ENCODE data around the gene RTP3.

Gene RTP3

DNA sequence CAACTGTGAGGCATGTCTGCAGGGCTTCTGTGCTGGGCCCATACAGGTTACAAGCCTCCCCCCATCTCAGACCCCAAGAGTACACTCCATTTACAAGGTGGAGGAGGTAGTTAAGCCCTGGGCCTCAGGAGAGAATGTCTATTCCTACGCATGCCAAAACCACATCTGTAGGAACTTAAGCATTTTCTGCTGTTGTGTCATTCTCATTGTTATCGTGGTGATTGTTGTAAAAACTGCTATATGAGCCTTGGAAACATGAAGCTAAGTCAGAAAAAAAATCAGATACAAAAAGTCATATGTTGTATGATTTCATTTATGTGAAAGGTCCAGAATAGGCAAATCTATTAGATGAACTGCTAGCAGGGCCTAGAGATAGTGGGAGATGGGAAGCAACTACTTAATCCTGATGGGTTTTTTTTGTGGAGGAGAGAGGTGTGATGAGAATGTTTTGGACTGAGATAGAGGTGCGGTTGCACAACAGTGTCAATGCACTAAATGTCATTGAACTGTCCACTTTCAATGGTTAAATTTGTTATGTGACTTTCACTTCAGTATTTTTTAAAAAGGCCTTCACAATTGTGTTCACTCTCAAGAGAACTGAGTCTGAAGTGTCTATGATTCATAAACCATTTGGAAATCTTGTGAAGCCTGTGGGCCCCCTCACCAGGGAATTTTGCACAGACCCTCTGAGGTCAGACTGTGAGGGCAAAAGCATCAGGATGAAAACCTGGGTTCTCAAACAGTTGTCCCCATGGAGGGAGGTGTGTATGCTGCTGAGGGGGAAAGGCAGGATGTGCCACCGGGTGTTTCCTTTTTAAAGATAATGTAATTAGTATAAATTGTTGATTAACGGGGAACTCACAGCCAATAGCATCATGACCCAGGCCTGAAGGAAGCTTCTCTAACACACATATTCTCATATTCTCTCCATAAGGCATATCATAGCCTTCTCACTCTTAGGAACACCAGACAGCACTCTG lies 3.2 kb downstream of the RTP3 start:
- no peak overlapping the region for H3K27ac ChIP-seq (ENCODE audit: low read length)
- no peaks in the 10 kb centered on the region for H3K79me2 ChIP-seq (ENCODE audit: low read length)
- TF ChIP-seq EZH2 (optimal IDR thresholded peaks at IDR 0.05; ENCODE audit: low read depth, low read length): no peak
- no peak for TF ChIP-seq EZH2phosphoT487 (IDR thresholded peaks at IDR 0.05; ENCODE audit: low read length)
- TF ChIP-seq, protein P1, sequence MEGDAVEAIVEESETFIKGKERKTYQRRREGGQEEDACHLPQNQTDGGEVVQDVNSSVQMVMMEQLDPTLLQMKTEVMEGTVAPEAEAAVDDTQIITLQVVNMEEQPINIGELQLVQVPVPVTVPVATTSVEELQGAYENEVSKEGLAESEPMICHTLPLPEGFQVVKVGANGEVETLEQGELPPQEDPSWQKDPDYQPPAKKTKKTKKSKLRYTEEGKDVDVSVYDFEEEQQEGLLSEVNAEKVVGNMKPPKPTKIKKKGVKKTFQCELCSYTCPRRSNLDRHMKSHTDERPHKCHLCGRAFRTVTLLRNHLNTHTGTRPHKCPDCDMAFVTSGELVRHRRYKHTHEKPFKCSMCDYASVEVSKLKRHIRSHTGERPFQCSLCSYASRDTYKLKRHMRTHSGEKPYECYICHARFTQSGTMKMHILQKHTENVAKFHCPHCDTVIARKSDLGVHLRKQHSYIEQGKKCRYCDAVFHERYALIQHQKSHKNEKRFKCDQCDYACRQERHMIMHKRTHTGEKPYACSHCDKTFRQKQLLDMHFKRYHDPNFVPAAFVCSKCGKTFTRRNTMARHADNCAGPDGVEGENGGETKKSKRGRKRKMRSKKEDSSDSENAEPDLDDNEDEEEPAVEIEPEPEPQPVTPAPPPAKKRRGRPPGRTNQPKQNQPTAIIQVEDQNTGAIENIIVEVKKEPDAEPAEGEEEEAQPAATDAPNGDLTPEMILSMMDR (IDR thresholded peaks at IDR 0.05; ENCODE audit: low read length): no peak
- no peaks in the 10 kb centered on the region for H3K9me2 ChIP-seq (replicated peaks; ENCODE audit: insufficient read depth, low read length)
- no peak overlapping the region for H3K9ac ChIP-seq (ENCODE audit: low read length)
- H3K36me3 ChIP-seq (replicated peaks; ENCODE audit: insufficient read depth, low read length): no peaks in the 10 kb centered on the region
- H3K4me2 ChIP-seq (ENCODE audit: low read depth, low read length): no peak overlapping the region
- H3F3A ChIP-seq (ENCODE audit: insufficient read depth, low read length): no peaks in the 10 kb centered on the region
- peaks cover 31% of the 10 kb centered on the region for H3K4me1 ChIP-seq (ENCODE audit: low read length)
- no peak for DNase-seq
- H2AFZ ChIP-seq (ENCODE audit: low read length): no peak overlapping the region
- no peaks in the 10 kb centered on the region for H4K20me1 ChIP-seq (ENCODE audit: insufficient read depth, low read length)
- H3K27me3 ChIP-seq (replicated peaks; ENCODE audit: insufficient read depth, low read length): no peaks in the 10 kb centered on the region
- H3K9me3 ChIP-seq (replicated peaks; ENCODE audit: insufficient read depth, low read length): no peaks in the 10 kb centered on the region
- no peak overlapping the region for H3K4me3 ChIP-seq (ENCODE audit: low read length)

DNA sequence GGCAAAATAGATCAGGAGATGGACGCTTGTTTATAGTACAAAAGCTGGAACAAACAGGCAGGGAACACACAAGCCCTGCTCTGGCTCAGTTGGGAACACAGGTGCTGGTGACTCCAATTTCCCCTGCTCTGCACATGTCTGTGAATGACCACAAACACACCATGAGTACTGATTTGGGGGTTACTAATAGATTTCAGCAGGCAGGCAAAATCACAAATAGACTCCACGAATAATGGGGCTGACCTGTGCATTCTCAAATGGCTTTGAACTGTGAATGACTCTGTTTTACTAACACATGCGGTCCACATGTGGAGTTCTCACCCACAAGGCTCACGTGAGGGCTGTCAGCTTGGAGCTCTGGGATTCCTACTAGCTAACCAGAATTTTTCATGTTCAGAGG lies 3.9 kb downstream of the RTP3 start:
- Histone ChIP-seq H3K9me2 (replicated peaks; ENCODE audit: insufficient read depth, low read length) (no peaks in the 10 kb centered on the region), H2AFZ (ENCODE audit: low read length) (no peak overlapping the region), H3K4me2 (ENCODE audit: low read depth, low read length) (no peak overlapping the region), H4K20me1 (ENCODE audit: insufficient read depth, low read length) (no peaks in the 10 kb centered on the region), H3K4me1 (ENCODE audit: low read length) (peaks cover 31% of the 10 kb centered on the region), H3K27ac (ENCODE audit: low read length) (no peak overlapping the region), H3F3A (ENCODE audit: insufficient read depth, low read length) (no peaks in the 10 kb centered on the region), H3K36me3 (replicated peaks; ENCODE audit: insufficient read depth, low read length) (no peaks in the 10 kb centered on the region), H3K4me3 (ENCODE audit: low read length) (no peak overlapping the region), H3K79me2 (ENCODE audit: low read length) (no peaks in the 10 kb centered on the region), H3K27me3 (replicated peaks; ENCODE audit: insufficient read depth, low read length) (no peaks in the 10 kb centered on the region), H3K9ac (ENCODE audit: low read length) (no peak overlapping the region), H3K9me3 (replicated peaks; ENCODE audit: insufficient read depth, low read length) (no peaks in the 10 kb centered on the region)
- TF ChIP-seq, protein P1 (IDR thresholded peaks at IDR 0.05; ENCODE audit: low read length): no peak
- TF ChIP-seq EZH2 (optimal IDR thresholded peaks at IDR 0.05; ENCODE audit: low read depth, low read length) (no peak), EZH2phosphoT487 (IDR thresholded peaks at IDR 0.05; ENCODE audit: low read length) (no peak)
- no peak for DNase-seq

DNA sequence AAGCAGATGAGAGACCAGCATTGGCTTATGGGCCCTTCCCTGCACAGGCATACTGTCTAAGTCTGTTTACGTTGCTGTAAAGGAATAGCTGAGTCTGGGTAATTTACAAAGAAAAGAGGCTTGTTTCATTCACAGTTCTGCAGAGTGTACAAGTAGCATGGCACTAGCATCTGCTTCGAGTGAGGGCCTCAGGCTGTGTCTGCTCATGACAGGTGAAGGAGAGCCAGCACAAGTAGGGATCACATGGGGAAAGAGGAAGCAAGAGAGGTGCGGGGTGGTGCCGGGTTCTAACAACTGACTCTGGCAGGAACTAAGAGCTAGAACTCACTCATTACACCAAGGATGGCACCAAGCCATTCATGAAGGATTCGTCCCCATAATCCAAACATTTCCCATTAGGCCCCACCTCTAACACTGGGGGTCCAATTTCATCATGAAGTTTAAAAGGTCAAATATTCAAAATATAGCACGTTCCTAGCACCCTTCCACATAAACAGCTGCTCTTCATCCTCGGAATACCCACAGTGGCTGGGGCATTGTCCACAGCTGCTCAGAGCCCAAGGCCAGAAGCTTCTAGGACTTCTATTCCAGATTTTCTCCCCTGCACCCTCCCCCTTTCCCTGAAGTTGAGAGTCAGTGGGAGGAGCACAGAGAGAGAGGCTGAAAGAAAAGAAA lies 5.6 kb downstream of the RTP3 start:
- H3K9ac ChIP-seq (ENCODE audit: low read length): no peak overlapping the region
- H3K9me3 ChIP-seq (replicated peaks; ENCODE audit: insufficient read depth, low read length): no peaks in the 10 kb centered on the region
- TF ChIP-seq EZH2phosphoT487 (IDR thresholded peaks at IDR 0.05; ENCODE audit: low read length) (no peak), EZH2 (optimal IDR thresholded peaks at IDR 0.05; ENCODE audit: low read depth, low read length) (no peak)
- TF ChIP-seq, protein P1 (IDR thresholded peaks at IDR 0.05; ENCODE audit: low read length): no peak
- no peaks in the 10 kb centered on the region for H3K79me2 ChIP-seq (ENCODE audit: low read length)
- no peaks in the 10 kb centered on the region for H3K36me3 ChIP-seq (replicated peaks; ENCODE audit: insufficient read depth, low read length)
- no peaks in the 10 kb centered on the region for H3K9me2 ChIP-seq (replicated peaks; ENCODE audit: insufficient read depth, low read length)
- H3K4me3 ChIP-seq (ENCODE audit: low read length): no peak overlapping the region
- H2AFZ ChIP-seq (ENCODE audit: low read length): no peak overlapping the region
- H4K20me1 ChIP-seq (ENCODE audit: insufficient read depth, low read length): no peaks in the 10 kb centered on the region
- H3K27ac ChIP-seq (ENCODE audit: low read length): no peak overlapping the region
- H3K4me2 ChIP-seq (ENCODE audit: low read depth, low read length): no peak overlapping the region
- H3K4me1 ChIP-seq (ENCODE audit: low read length): peaks cover 25% of the 10 kb centered on the region
- no peaks in the 10 kb centered on the region for H3F3A ChIP-seq (ENCODE audit: insufficient read depth, low read length)
- DNase-seq: no peak
- H3K27me3 ChIP-seq (replicated peaks; ENCODE audit: insufficient read depth, low read length): no peaks in the 10 kb centered on the region

All from MM.1S (cell line).